IPS-NIHi7 (cell line): ENCODE measurements around the gene ANKRD40.
"Not testable (repeated sequence)": the region's sequence is repeated elsewhere in the genome, so short reads cannot be mapped to it uniquely, and the experiment has no call there.

ENCODE experiments used
- DNase-seq: peaks from one replicate; pipeline ENCODE4 v3.0.0; 2012; ENCODE audit warnings: mixed read lengths; ENCODE audit errors: extremely low spot score

ANKRD40 gene

GRCh38 chr17:50707289-50708049, at the start of gene ANKRD40:
TSS of gene ANKRD40 (minus strand) at chr17:50707914. CDS start at chr17:50707654, 260 bp downstream.
- DNase-seq = peak; percentile 84

- DNase-seq = no peak
These were observed 46.8 kb upstream of the ANKRD40 start for GRCh38 chr17:50754521-50754920.

- DNase-seq = no peak
These were observed 41.5 kb upstream of the ANKRD40 start for GRCh38 chr17:50749245-50749644.

GRCh38 chr17:50745631-50746030, 37.9 kb upstream of the ANKRD40 start:
- no peak for DNase-seq

GRCh38 chr17:50739098-50739497, 31.4 kb upstream of the ANKRD40 start:
- DNase-seq = no peak

- no peak for DNase-seq
These were observed 29.5 kb upstream of the ANKRD40 start for GRCh38 chr17:50737118-50737698.

GRCh38 chr17:50735287-50735686, 27.6 kb upstream of the ANKRD40 start:
- no peak for DNase-seq

GRCh38 chr17:50731575-50732460, 24.1 kb upstream of the ANKRD40 start:
- no peak for DNase-seq

GRCh38 chr17:50728881-50729765, 21.4 kb upstream of the ANKRD40 start:
- no peak for DNase-seq

GRCh38 chr17:50728112-50728429, 20.4 kb upstream of the ANKRD40 start:
- DNase-seq = no peak

GRCh38 chr17:50725769-50726655, 18.3 kb upstream of the ANKRD40 start:
- no peak for DNase-seq

GRCh38 chr17:50724622-50725021, 16.9 kb upstream of the ANKRD40 start:
- not testable (repeated sequence) for DNase-seq

- no peak for DNase-seq
These were observed 15.0 kb upstream of the ANKRD40 start for GRCh38 chr17:50722746-50723145.

GRCh38 chr17:50721194-50722010, 13.7 kb upstream of the ANKRD40 start:
- no peak for DNase-seq

- no peak for DNase-seq
These were observed 12.4 kb upstream of the ANKRD40 start for GRCh38 chr17:50719924-50720794.

GRCh38 chr17:50719144-50719923, 11.6 kb upstream of the ANKRD40 start, which contains the start of gene LUC7L3:
TSS of gene LUC7L3 (plus strand) at chr17:50719603. CDS start at chr17:50719733, 130 bp downstream.
- peak; percentile 97 for DNase-seq

GRCh38 chr17:50715471-50715870, 7.8 kb upstream of the ANKRD40 start:
- DNase-seq = no peak

GRCh38 chr17:50712641-50713040, 4.9 kb upstream of the ANKRD40 start:
- DNase-seq = no peak
